ENCODE data around the gene TRIM69.

Gene TRIM69

GRCh38 chr15:44811337-44811736 lies 75.0 kb downstream of the TRIM69 start:
- no peak for DNase-seq

DNA sequence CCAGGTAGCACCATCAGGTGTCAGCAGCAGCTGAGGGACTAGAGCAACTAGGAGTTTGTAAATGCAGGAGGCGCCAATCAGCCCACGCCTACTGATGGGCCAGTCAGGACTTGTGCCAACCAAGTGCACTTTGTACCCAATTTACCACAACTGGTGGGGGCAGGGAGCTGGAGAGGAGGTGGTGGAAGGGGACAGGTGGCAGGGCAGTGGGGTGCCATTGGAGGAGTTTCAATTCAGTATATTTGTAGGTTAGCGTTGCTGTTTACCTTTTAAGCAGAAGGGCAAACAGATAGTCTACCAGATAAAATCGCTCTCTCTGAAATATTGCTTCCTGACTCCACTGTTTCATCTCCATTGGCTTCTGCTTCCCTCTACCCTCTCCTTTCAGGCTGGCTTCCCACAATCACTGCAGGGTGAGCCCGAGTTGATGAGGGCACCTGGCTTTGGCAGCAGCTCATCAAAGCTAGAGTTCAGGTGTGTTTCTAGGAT lies 75.7 kb downstream of the TRIM69 start:
- DNase-seq, result no peak

GRCh38 chr15:44813231-44813630 lies 76.9 kb downstream of the TRIM69 start:
- no peak for DNase-seq

Measured in activated CD4-positive, alpha-beta T cell treated with anti-CD3 and anti-CD28 coated beads for 1 hour (primary cell).